ENCODE data around the gene EML2.

The EML2 gene

DNA sequence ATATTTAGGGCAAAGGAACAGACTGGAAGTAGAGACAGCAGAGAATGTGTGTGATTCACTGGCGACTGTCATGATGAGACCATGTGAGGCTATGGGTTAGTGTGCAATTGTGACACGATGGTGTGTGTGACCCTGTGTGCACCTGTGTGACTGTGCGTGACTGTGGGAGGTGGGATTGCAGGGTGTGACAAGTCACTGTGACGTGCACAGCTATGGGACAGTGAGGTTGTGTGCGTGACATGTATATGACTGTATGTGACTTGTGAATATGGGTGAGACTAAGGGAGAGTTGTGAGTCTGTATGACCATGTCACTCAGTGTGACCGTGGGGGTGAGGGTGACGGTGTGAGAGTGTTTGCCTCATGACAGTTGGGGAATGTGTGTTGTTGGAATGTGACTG lies 25.4 kb upstream of the EML2 start:
- peaks cover 7% of the 10 kb centered on the region for H3K4me1 ChIP-seq (ENCODE audit: insufficient read depth, low read length)

GRCh38 chr19:45663800-45664199 lies 24.6 kb upstream of the EML2 start:
- Histone ChIP-seq H3K9me3 (ENCODE audit: control insufficient read depth, insufficient read depth, low read length) (no peaks in the 10 kb centered on the region), H3K4me1 (ENCODE audit: insufficient read depth, low read length) (peaks cover 7% of the 10 kb centered on the region), H3K36me3 (ENCODE audit: insufficient read depth, low read length) (no peaks in the 10 kb centered on the region), H3K9ac (ENCODE audit: low read depth, low read length) (no peak overlapping the region)

More for the DNA sequence above, 25.4 kb upstream of the EML2 start:
- H3K36me3 ChIP-seq (ENCODE audit: insufficient read depth, low read length) = no peaks in the 10 kb centered on the region
- no peaks in the 10 kb centered on the region for H3K9me3 ChIP-seq (ENCODE audit: control insufficient read depth, insufficient read depth, low read length)
- H3K9ac ChIP-seq (ENCODE audit: low read depth, low read length) = no peak overlapping the region

DNA sequence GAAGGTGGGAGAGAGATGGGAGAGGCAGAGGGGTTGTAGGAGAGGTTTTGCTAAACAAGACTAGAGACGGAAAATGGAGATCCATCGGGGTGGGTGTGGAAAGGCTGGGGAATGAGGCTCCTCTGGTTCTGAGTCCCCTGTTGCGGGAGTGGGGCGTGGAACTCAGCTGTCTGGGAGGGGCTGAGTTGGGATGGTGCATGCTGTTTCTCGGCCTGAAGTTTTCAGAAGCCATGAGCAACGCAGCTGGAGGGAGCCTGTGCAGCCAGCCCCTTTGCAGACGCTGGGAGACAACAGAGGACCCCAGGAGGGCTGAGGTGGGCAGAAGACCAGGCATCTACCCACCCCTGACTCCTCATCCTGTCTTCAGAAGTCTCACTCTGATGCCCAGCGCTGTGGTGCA lies 21.4 kb upstream of the EML2 start:
- no peak overlapping the region for H3K9ac ChIP-seq (ENCODE audit: low read depth, low read length)
- H3K9me3 ChIP-seq (ENCODE audit: control insufficient read depth, insufficient read depth, low read length) = no peaks in the 10 kb centered on the region
- no peaks in the 10 kb centered on the region for H3K36me3 ChIP-seq (ENCODE audit: insufficient read depth, low read length)
- H3K4me1 ChIP-seq (ENCODE audit: insufficient read depth, low read length) = no peaks in the 10 kb centered on the region

DNA sequence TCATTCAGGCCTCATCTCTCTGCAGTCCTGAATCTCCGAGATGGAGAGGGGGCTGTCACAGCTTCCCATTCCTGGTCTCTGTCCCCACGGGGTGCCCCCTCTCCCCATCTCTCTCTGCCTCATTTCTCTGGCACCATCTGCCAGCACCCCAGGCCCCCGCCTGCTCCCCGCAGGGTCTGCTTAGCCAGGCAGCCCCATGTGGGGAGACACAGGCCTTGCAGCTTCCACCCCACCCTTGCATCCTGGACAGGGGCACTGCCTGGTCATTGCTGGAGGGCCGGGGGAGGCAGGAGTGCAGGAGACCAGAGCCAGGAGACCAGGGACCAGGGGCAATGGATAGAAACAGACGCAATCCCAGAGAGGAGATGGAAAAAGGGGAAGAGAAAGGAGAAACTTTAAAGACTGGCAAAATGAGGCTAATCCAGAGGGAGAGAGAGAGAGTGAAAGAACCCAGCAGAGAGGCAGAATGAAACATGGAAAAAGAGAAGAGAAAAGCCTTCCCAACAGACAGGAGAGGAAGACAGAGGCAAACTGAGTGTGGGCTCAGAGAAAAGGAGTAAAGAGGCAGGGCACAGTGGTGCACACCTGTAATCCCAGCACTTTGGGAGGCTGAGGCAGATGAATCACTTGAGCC lies 20.0 kb upstream of the EML2 start:
- H3K36me3 ChIP-seq (ENCODE audit: insufficient read depth, low read length) = no peaks in the 10 kb centered on the region
- no peaks in the 10 kb centered on the region for H3K4me1 ChIP-seq (ENCODE audit: insufficient read depth, low read length)
- no peaks in the 10 kb centered on the region for H3K9me3 ChIP-seq (ENCODE audit: control insufficient read depth, insufficient read depth, low read length)
- no peak overlapping the region for H3K9ac ChIP-seq (ENCODE audit: low read depth, low read length)

GRCh38 chr19:45657520-45658167 lies 18.4 kb upstream of the EML2 start:
- Histone ChIP-seq H3K9me3 (ENCODE audit: control insufficient read depth, insufficient read depth, low read length) (no peaks in the 10 kb centered on the region), H3K36me3 (ENCODE audit: insufficient read depth, low read length) (no peaks in the 10 kb centered on the region), H3K9ac (ENCODE audit: low read depth, low read length) (no peak overlapping the region), H3K4me1 (ENCODE audit: insufficient read depth, low read length) (peaks cover 3% of the 10 kb centered on the region; the same call in 1 of the 2 replicates)

- Histone ChIP-seq H3K4me1 (ENCODE audit: insufficient read depth, low read length) (peaks cover 3% of the 10 kb centered on the region; the same call in 1 of the 2 replicates), H3K36me3 (ENCODE audit: insufficient read depth, low read length) (no peaks in the 10 kb centered on the region), H3K9me3 (ENCODE audit: control insufficient read depth, insufficient read depth, low read length) (no peaks in the 10 kb centered on the region), H3K9ac (ENCODE audit: low read depth, low read length) (no peak overlapping the region)
Observed at GRCh38 chr19:45655073-45655472, 15.9 kb upstream of the EML2 start.

GRCh38 chr19:45653634-45654033 lies 14.4 kb upstream of the EML2 start:
- H3K36me3 ChIP-seq (ENCODE audit: insufficient read depth, low read length) = no peaks in the 10 kb centered on the region
- H3K9me3 ChIP-seq (ENCODE audit: control insufficient read depth, insufficient read depth, low read length) = no peaks in the 10 kb centered on the region
- H3K9ac ChIP-seq (ENCODE audit: low read depth, low read length) = no peak overlapping the region
- peaks cover 3% of the 10 kb centered on the region; the same call in 1 of the 2 replicates for H3K4me1 ChIP-seq (ENCODE audit: insufficient read depth, low read length)

GRCh38 chr19:45650722-45651121 lies 11.5 kb upstream of the EML2 start:
- Histone ChIP-seq H3K9me3 (ENCODE audit: control insufficient read depth, insufficient read depth, low read length) (no peaks in the 10 kb centered on the region), H3K36me3 (ENCODE audit: insufficient read depth, low read length) (no peaks in the 10 kb centered on the region), H3K4me1 (ENCODE audit: insufficient read depth, low read length) (peaks cover 3% of the 10 kb centered on the region; the same call in 1 of the 2 replicates), H3K9ac (ENCODE audit: low read depth, low read length) (no peak overlapping the region)

- Histone ChIP-seq H3K9ac (ENCODE audit: low read depth, low read length) (peak overlapping the region; percentile 37; the same call in 1 of the 2 replicates), H3K36me3 (ENCODE audit: insufficient read depth, low read length) (no peaks in the 10 kb centered on the region), H3K4me1 (ENCODE audit: insufficient read depth, low read length) (peaks cover 12% of the 10 kb centered on the region), H3K9me3 (ENCODE audit: control insufficient read depth, insufficient read depth, low read length) (no peaks in the 10 kb centered on the region)
Observed at GRCh38 chr19:45646345-45646698, 7.1 kb upstream of the EML2 start.

GRCh38 chr19:45645631-45646344 lies 6.6 kb upstream of the EML2 start:
- Histone ChIP-seq H3K4me1 (ENCODE audit: insufficient read depth, low read length) (peaks cover 12% of the 10 kb centered on the region), H3K9ac (ENCODE audit: low read depth, low read length) (peak overlapping the region; percentile 37; the same call in 1 of the 2 replicates), H3K9me3 (ENCODE audit: control insufficient read depth, insufficient read depth, low read length) (no peaks in the 10 kb centered on the region), H3K36me3 (ENCODE audit: insufficient read depth, low read length) (no peaks in the 10 kb centered on the region)

GRCh38 chr19:45645068-45645630 lies 6.0 kb upstream of the EML2 start:
- no peaks in the 10 kb centered on the region for H3K36me3 ChIP-seq (ENCODE audit: insufficient read depth, low read length)
- no peaks in the 10 kb centered on the region for H3K9me3 ChIP-seq (ENCODE audit: control insufficient read depth, insufficient read depth, low read length)
- H3K4me1 ChIP-seq (ENCODE audit: insufficient read depth, low read length) = peaks cover 12% of the 10 kb centered on the region
- peak overlapping the region; percentile 27; the same call in 1 of the 2 replicates for H3K9ac ChIP-seq (ENCODE audit: low read depth, low read length)

DNA sequence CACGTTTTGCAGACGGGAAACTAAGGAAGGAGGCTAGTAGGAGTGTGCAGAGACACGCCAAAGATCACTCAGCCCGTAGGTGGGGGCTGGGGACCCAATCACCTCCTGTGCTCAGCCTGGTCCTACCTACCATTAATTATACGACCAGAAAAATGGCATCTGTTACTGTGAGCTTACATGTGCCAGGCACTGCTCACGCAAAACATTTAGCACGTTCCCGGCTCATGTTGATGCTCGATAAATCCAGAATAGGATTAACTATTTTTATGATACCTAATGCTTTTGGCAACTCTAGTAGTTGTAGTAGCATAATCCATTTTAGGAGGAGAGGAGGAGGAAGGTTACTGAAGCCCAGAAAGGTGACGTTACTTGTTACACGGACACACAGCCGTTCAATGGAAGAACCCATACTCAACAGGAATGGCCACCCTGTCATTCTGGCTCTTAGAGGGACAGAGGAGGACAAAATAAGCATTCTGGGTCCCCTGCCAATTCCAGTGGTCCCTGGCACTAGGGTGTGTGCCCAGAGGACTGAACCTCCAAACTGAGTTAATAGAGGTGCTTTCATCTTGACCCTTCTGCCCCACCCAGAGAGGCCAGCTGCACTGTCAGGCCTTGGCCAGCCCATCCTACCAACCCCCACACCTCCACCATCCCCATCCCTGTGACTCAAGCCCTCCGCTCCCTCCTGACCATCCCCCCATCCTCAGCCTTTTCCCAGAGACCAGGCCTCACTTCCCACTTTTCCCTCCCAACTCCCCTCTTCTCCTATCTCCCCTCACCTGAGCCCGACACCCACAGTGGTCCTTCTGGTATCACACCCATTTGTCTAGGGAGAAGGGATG lies 5.0 kb upstream of the EML2 start:
- peaks cover 12% of the 10 kb centered on the region for H3K4me1 ChIP-seq (ENCODE audit: insufficient read depth, low read length)
- no peaks in the 10 kb centered on the region for H3K36me3 ChIP-seq (ENCODE audit: insufficient read depth, low read length)
- no peaks in the 10 kb centered on the region for H3K9me3 ChIP-seq (ENCODE audit: control insufficient read depth, insufficient read depth, low read length)
- H3K9ac ChIP-seq (ENCODE audit: low read depth, low read length) = peak overlapping the region; percentile 69; the same call in 1 of the 2 replicates

- peaks cover 12% of the 10 kb centered on the region for H3K4me1 ChIP-seq (ENCODE audit: insufficient read depth, low read length)
- H3K9me3 ChIP-seq (ENCODE audit: control insufficient read depth, insufficient read depth, low read length) = no peaks in the 10 kb centered on the region
- H3K9ac ChIP-seq (ENCODE audit: low read depth, low read length) = peak overlapping the region; percentile 69
- no peaks in the 10 kb centered on the region for H3K36me3 ChIP-seq (ENCODE audit: insufficient read depth, low read length)
Observed at GRCh38 chr19:45643024-45643926, 4.1 kb upstream of the EML2 start.

Measured in ES-I3 (cell line).